MM.1S (cell line): ENCODE measurements around the gene TMEM184B.

Experiments
- EZH2 ChIP-seq: fragments of 300-600 bp; sonication (generic); optimal IDR thresholded peaks from 2 replicates; pipeline ENCODE3; 2017; ENCODE audit warnings: low read depth, mild to moderate bottlenecking, antibody characterized with exemption, low read length, mixed read lengths
- EZH2phosphoT487 ChIP-seq: fragments of 300-600 bp; sonication (generic); IDR thresholded peaks from 2 replicates; pipeline ENCODE4 v1.6.1; 2018; ENCODE audit warnings: antibody characterized with exemption, low read length

DNA sequence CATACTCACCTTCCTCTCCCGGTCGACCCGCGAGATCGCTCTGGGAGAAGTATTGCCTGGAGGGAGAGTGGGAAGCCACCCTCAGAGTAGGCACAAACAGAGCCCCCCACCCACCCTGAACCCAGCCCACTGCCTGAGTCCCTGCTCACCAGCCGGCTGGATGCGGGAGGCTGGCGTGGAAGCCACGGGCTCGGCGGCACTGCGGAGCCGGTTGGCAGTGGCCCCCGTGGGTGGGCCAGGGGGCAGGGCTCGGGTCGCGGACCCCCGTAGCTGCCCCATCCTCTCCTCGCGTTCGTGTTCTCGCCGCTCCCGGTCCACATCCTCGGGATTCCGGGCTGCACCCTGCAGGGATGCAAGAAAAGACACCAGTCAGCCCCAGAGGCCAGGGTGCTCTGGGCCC, 21.4 kb upstream of the TMEM184B start:
- TF ChIP-seq EZH2 (no peak), EZH2phosphoT487 (no peak)
